ENCODE results near the gene RAB23.

GRCh38 chr6:57201718-57202117 is 20.4 kb downstream of the RAB23 start:
- TF ChIP-seq CTCF (IDR thresholded peaks at IDR 0.05; ENCODE audit: insufficient read depth, low read depth, low read length) (no peak), EZH2 (IDR thresholded peaks at IDR 0.05; ENCODE audit: insufficient read depth, low read length) (no peak)
